H9 (cell line): ENCODE data around the gene CD1B. TPM values are rescaled to one million over a fixed set of nuclear protein-coding genes. Genes with fewer than 3 reads are reported as not detected.

Experiments used
- DNase-seq: peaks from one replicate; pipeline ENCODE4 v3.0.0-alpha.2; 2017
- H2AFZ ChIP-seq: one replicate; pipeline ENCODE4 v1.6.1; 2013; ENCODE audit warnings: mild to moderate bottlenecking, low read length, control low read depth, moderate library complexity
- H2AK5ac ChIP-seq: 2 replicates; pipeline ENCODE4 v1.6.1; 2013; ENCODE audit warnings: low read length, control low read depth, mixed read lengths; ENCODE audit not compliant: insufficient read length
- H2BK120ac ChIP-seq: one replicate; pipeline ENCODE4 v1.6.1; 2013; ENCODE audit warnings: low read depth, mild to moderate bottlenecking, low read length, control low read depth, inconsistent platforms; ENCODE audit not compliant: poor library complexity, severe bottlenecking
- H2BK12ac ChIP-seq: 2 replicates; pipeline ENCODE4 v1.6.1; 2013; ENCODE audit warnings: low read length, control low read depth, mixed read lengths, low read depth; ENCODE audit not compliant: insufficient read length
- H2BK15ac ChIP-seq: 2 replicates; pipeline ENCODE4 v1.6.1; 2013; ENCODE audit warnings: low read depth, low read length, control low read depth
- H2BK20ac ChIP-seq: one replicate; pipeline ENCODE4 v1.6.1; 2013; ENCODE audit warnings: low read depth, mild to moderate bottlenecking, low read length, control low read depth, inconsistent platforms; ENCODE audit not compliant: poor library complexity, severe bottlenecking
- H2BK5ac ChIP-seq: 2 replicates; pipeline ENCODE4 v1.6.1; 2013; ENCODE audit warnings: low read length, control low read depth, mixed read lengths; ENCODE audit not compliant: insufficient read length
- H3K14ac ChIP-seq: 2 replicates; pipeline ENCODE4 v1.6.1; 2013; ENCODE audit warnings: low read length, control low read depth; ENCODE audit not compliant: insufficient read depth
- H3K18ac ChIP-seq: 2 replicates; pipeline ENCODE4 v1.6.1; 2013; ENCODE audit warnings: low read depth, mild to moderate bottlenecking, mixed read lengths, low read length, control low read depth; ENCODE audit not compliant: insufficient read length
- H3K23ac ChIP-seq: 2 replicates; pipeline ENCODE4 v1.6.1; 2013; ENCODE audit warnings: low read length, control low read depth, mixed read lengths, low read depth; ENCODE audit not compliant: insufficient read length
- H3K23me2 ChIP-seq: 2 replicates; pipeline ENCODE4 v1.6.1; 2013; ENCODE audit warnings: low read depth, mild to moderate bottlenecking, mixed read lengths, low read length, control low read depth; ENCODE audit not compliant: insufficient read length, poor library complexity, severe bottlenecking
- H3K27ac ChIP-seq: 2 replicates; pipeline ENCODE4 v1.5.1; 2013; ENCODE audit warnings: low read length, control low read depth, mixed read lengths, low read depth; ENCODE audit not compliant: insufficient read length
- H3K27me3 ChIP-seq: 2 replicates; pipeline ENCODE4 v1.6.1; 2013; ENCODE audit warnings: low read length, control low read depth, inconsistent platforms; ENCODE audit not compliant: insufficient read depth
- H3K4ac ChIP-seq: 2 replicates; pipeline ENCODE4 v1.6.1; 2013; ENCODE audit warnings: low read depth, mild to moderate bottlenecking, control low read depth, inconsistent platforms, low read length, moderate library complexity
- H3K4me1 ChIP-seq: 2 replicates; pipeline ENCODE4 v1.6.1; 2013; ENCODE audit warnings: low read length, control low read depth, inconsistent platforms; ENCODE audit not compliant: insufficient read depth
- H3K4me2 ChIP-seq: 2 replicates; pipeline ENCODE4 v1.6.1; 2013; ENCODE audit warnings: low read length, control low read depth, mixed read lengths; ENCODE audit not compliant: insufficient read length, insufficient read depth
- H3K56ac ChIP-seq: 2 replicates; pipeline ENCODE4 v1.6.1; 2013; ENCODE audit warnings: low read depth, mild to moderate bottlenecking, mixed read lengths, low read length, control low read depth; ENCODE audit not compliant: insufficient read length
- H3K79me1 ChIP-seq: 2 replicates; pipeline ENCODE4 v1.6.1; 2013; ENCODE audit warnings: low read depth, mild to moderate bottlenecking, moderate library complexity, low read length, control low read depth, inconsistent platforms; ENCODE audit not compliant: insufficient read depth, poor library complexity, severe bottlenecking
- H3K79me2 ChIP-seq: 2 replicates; pipeline ENCODE4 v1.6.1; 2013; ENCODE audit warnings: low read length, control low read depth, inconsistent platforms; ENCODE audit not compliant: insufficient read depth
- H3K9ac ChIP-seq: 2 replicates; pipeline ENCODE4 v1.6.1; 2013; ENCODE audit warnings: low read length, control low read depth, mixed read lengths; ENCODE audit not compliant: insufficient read length; ENCODE audit errors: extremely low read depth
- H3K9me3 ChIP-seq: one replicate; pipeline ENCODE4 v1.6.1; 2013; ENCODE audit warnings: low read depth, low read length, inconsistent platforms; ENCODE audit not compliant: control insufficient read depth
- H3T11ph ChIP-seq: one replicate; pipeline ENCODE4 v1.6.1; 2013; ENCODE audit warnings: mild to moderate bottlenecking, low read length, control low read depth, inconsistent platforms
- H4K20me1 ChIP-seq: one replicate; pipeline ENCODE4 v1.6.1; 2013; ENCODE audit not compliant: control insufficient read depth, insufficient read length, insufficient read depth
- H4K5ac ChIP-seq: 2 replicates; pipeline ENCODE4 v1.6.1; 2013; ENCODE audit warnings: low read depth, mild to moderate bottlenecking, mixed read lengths, low read length, control low read depth; ENCODE audit not compliant: insufficient read length
- H4K8ac ChIP-seq: replicated peaks from 2 replicates; pipeline ENCODE4 v1.6.1; 2013; ENCODE audit warnings: low read length, control low read depth, mixed read lengths, low read depth; ENCODE audit not compliant: insufficient read length
- H4K91ac ChIP-seq: 2 replicates; pipeline ENCODE4 v1.6.1; 2013; ENCODE audit warnings: low read depth, mild to moderate bottlenecking, moderate library complexity, mixed read lengths, low read length, control low read depth; ENCODE audit not compliant: insufficient read length
- H3K27ac Mint-ChIP-seq, 3 experiments: 2 replicates in 2 of 3; 3 replicates in 1 of 3; pipeline ENCODE4 v1.8.0; 2020 to 2021; ENCODE audit warnings: mixed read lengths in 3 of 3, mild to moderate bottlenecking in 1 of 3, moderate library complexity in 1 of 3
- H3K27me3 Mint-ChIP-seq: 2 replicates; pipeline ENCODE4 v1.8.0; 2021; ENCODE audit warnings: low read depth, mild to moderate bottlenecking, moderate library complexity, mixed read lengths
- H3K36me3 Mint-ChIP-seq, 3 experiments: 2 replicates in 2 of 3; 3 replicates in 1 of 3; pipeline ENCODE4 v1.8.0; 2020 to 2021; ENCODE audit warnings: low read depth in 3 of 3, mixed read lengths in 3 of 3; ENCODE audit not compliant: insufficient read depth in 1 of 3
- H3K4me1 Mint-ChIP-seq, 2 experiments: 2 replicates each; pipeline ENCODE4 v1.8.0; 2020; ENCODE audit warnings: mixed read lengths in 2 of 2
- H3K4me3 Mint-ChIP-seq, 2 experiments: 2 replicates in 1 of 2; 3 replicates in 1 of 2; pipeline ENCODE4 v1.8.0; 2020 to 2021; ENCODE audit warnings: mild to moderate bottlenecking in 2 of 2, mixed read lengths in 2 of 2, moderate library complexity in 1 of 2
- H3K9me3 Mint-ChIP-seq, 2 experiments: 2 replicates in 1 of 2; 3 replicates in 1 of 2; pipeline ENCODE4 v1.8.0; 2020; ENCODE audit warnings: mild to moderate bottlenecking in 2 of 2, mixed read lengths in 2 of 2, moderate library complexity in 1 of 2
- WGBS: extraction: QIAGEN DNeasy Blood & Tissue Kit; methylation state at CpG from one replicate; pipeline ENCODE4 v1.1.7; 2013; ENCODE audit warnings: missing lambda C conversion rate, low lambda C conversion rate, mixed read lengths; ENCODE audit not compliant: insufficient read length; ENCODE audit errors: extremely low coverage; 5-methylcytosine and 5-hydroxymethylcytosine counted together
- total RNA-seq: library from RNA; stranded (reverse); gene quantifications from 2 replicates; pipeline ENCODE4 v1.2.1, GENCODE V29; 2021
- TF ChIP-seq, protein P1 (sequence below): fragments of 200-600 bp; sonication (generic); conservative IDR thresholded peaks from 3 replicates; pipeline ENCODE4 v1.8.0; 2021; ENCODE audit warnings: antibody characterized with exemption, mild to moderate bottlenecking

The CD1B gene
- total RNA-seq, 1 experiment from 2014 or later, result not detected

DNA sequence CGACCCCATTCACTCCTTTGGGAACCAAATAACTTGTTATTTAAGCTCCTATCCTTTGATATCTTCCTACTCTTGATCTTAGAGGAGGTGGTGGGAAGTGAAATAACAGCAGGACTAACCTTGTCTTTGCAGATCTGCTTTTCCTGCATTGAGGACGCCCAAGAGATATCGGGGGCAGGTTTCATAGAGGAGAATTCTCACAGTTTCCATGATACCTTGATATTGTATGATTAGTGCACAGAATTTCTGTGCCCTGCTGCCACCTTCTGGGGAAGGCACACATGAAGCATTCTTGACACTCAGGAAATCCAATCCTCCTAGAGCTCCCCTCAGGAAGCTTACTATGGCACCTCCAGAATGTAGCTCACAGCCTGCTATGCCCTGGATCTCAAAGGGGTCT, 1.6 kb downstream of the CD1B start:
- H3T11ph ChIP-seq, result no peak overlapping the region
- H3K4me3 Mint-ChIP-seq, result no peak overlapping the region
- H3K23ac ChIP-seq, result no peak overlapping the region
- no peak overlapping the region for H3K18ac ChIP-seq
- no peak overlapping the region for H3K9ac ChIP-seq
- DNase-seq, result no peak
- H3K14ac ChIP-seq, result no peak overlapping the region
- no peak overlapping the region for H4K91ac ChIP-seq
- no peak overlapping the region for H2BK5ac ChIP-seq
- no peaks in the 10 kb centered on the region for H4K20me1 ChIP-seq
- H3K56ac ChIP-seq, result no peak overlapping the region
- H3K79me1 ChIP-seq, result no peaks in the 10 kb centered on the region
- no peak overlapping the region for H2BK20ac ChIP-seq
- no peaks in the 10 kb centered on the region for H3K4me1 Mint-ChIP-seq
- no peaks in the 10 kb centered on the region for H3K4me1 ChIP-seq
- H2AK5ac ChIP-seq, result no peak overlapping the region
- no peaks in the 10 kb centered on the region; the same call in 1 of the 2 replicates for H3K27me3 Mint-ChIP-seq
- TF ChIP-seq, protein P1, sequence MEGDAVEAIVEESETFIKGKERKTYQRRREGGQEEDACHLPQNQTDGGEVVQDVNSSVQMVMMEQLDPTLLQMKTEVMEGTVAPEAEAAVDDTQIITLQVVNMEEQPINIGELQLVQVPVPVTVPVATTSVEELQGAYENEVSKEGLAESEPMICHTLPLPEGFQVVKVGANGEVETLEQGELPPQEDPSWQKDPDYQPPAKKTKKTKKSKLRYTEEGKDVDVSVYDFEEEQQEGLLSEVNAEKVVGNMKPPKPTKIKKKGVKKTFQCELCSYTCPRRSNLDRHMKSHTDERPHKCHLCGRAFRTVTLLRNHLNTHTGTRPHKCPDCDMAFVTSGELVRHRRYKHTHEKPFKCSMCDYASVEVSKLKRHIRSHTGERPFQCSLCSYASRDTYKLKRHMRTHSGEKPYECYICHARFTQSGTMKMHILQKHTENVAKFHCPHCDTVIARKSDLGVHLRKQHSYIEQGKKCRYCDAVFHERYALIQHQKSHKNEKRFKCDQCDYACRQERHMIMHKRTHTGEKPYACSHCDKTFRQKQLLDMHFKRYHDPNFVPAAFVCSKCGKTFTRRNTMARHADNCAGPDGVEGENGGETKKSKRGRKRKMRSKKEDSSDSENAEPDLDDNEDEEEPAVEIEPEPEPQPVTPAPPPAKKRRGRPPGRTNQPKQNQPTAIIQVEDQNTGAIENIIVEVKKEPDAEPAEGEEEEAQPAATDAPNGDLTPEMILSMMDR, result peak; percentile 55
- no peaks in the 10 kb centered on the region for H3K9me3 ChIP-seq
- no peaks in the 10 kb centered on the region for H3K79me2 ChIP-seq
- no peak overlapping the region for H2BK15ac ChIP-seq
- no peaks in the 10 kb centered on the region for H3K27me3 ChIP-seq
- H3K9me3 Mint-ChIP-seq, result no peaks in the 10 kb centered on the region
- H3K27ac Mint-ChIP-seq, result no peak overlapping the region
- WGBS, result no CpG with 5 or more reads among the region's 3 CpGs
- no peak overlapping the region for H2BK12ac ChIP-seq
- no peak overlapping the region for H4K5ac ChIP-seq
- no peak overlapping the region for H4K8ac ChIP-seq
- no peaks in the 10 kb centered on the region for H3K23me2 ChIP-seq
- H3K4ac ChIP-seq, result no peak overlapping the region
- H3K4me2 ChIP-seq, result no peak overlapping the region
- no peak overlapping the region for H2AFZ ChIP-seq
- H2BK120ac ChIP-seq, result no peak overlapping the region
- H3K36me3 Mint-ChIP-seq, result no peaks in the 10 kb centered on the region
- no peak overlapping the region for H3K27ac ChIP-seq
